Measurements from ENCODE around the gene HOXD11. TPM values are rescaled to one million over a fixed set of nuclear protein-coding genes. Genes with fewer than 3 reads are reported as not detected.

The HOXD11 gene
- total RNA-seq, 1 experiment from 2014 or later: not detected

GRCh38 chr2:176091329-176092258 lies 15.5 kb upstream of the HOXD11 start:
- DNase-seq (ENCODE audit: low spot score): no peak
- in situ Hi-C loops (cut with HindIII; ENCODE audit: low sequenced_read_pairs): no loop called here

- in situ Hi-C loops (cut with HindIII; ENCODE audit: low sequenced_read_pairs): no loop called here
- DNase-seq (ENCODE audit: low spot score): no peak
These were observed 14.6 kb upstream of the HOXD11 start, which contains the start of gene HOXD13 for GRCh38 chr2:176092270-176093144. Gene HOXD13, plus strand, starts transcription at chr2:176092721. Its CDS starts 170 bp downstream, at chr2:176092891.

DNA sequence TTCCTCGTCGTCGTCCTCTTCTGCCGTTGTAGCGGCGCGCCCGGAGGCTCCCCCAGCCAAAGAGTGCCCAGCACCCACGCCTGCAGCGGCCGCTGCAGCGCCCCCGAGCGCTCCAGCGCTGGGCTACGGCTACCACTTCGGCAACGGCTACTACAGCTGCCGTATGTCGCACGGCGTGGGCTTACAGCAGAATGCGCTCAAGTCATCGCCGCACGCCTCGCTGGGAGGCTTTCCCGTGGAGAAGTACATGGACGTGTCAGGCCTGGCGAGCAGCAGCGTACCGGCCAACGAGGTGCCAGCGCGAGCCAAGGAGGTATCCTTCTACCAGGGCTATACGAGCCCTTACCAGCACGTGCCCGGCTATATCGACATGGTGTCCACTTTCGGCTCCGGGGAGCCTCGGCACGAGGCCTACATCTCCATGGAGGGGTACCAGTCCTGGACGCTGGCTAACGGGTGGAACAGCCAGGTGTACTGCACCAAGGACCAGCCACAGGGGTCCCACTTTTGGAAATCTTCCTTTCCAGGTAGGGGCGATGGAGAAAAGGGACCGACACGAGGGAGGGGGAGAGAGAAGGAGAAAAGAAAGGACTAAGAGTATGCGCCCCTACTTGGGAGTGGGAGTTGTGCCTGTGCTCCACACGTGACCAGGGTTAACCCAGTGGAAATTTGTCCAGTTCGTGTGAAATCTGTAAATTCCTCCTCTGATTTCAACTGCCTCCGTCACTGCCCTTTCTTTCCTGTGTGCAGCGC lies 13.8 kb upstream of the HOXD11 start:
- in situ Hi-C loops (cut with HindIII; ENCODE audit: low sequenced_read_pairs): no loop called here
- DNase-seq (ENCODE audit: low spot score): no peak

GRCh38 chr2:176093898-176094249 lies 13.2 kb upstream of the HOXD11 start:
- in situ Hi-C loops (cut with HindIII; ENCODE audit: low sequenced_read_pairs): no loop called here
- DNase-seq (ENCODE audit: low spot score): no peak

DNA sequence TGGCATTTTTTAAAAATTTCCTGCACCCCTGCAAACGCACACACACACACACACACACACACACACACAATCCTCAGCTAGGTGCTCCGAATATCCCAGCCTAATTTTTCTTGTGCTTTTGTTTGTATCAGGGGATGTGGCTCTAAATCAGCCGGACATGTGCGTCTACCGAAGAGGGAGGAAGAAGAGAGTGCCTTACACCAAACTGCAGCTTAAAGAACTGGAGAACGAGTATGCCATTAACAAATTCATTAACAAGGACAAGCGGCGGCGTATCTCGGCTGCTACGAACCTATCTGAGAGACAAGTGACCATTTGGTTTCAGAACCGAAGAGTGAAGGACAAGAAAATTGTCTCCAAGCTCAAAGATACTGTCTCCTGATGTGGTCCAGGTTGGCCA lies 12.7 kb upstream of the HOXD11 start:
- no peak for DNase-seq (ENCODE audit: low spot score)
- in situ Hi-C loops (cut with HindIII; ENCODE audit: low sequenced_read_pairs): no loop called here

- in situ Hi-C loops (cut with HindIII; ENCODE audit: low sequenced_read_pairs): no loop called here
- DNase-seq (ENCODE audit: low spot score): no peak
These were observed 11.7 kb upstream of the HOXD11 start for GRCh38 chr2:176095421-176095820.

DNA sequence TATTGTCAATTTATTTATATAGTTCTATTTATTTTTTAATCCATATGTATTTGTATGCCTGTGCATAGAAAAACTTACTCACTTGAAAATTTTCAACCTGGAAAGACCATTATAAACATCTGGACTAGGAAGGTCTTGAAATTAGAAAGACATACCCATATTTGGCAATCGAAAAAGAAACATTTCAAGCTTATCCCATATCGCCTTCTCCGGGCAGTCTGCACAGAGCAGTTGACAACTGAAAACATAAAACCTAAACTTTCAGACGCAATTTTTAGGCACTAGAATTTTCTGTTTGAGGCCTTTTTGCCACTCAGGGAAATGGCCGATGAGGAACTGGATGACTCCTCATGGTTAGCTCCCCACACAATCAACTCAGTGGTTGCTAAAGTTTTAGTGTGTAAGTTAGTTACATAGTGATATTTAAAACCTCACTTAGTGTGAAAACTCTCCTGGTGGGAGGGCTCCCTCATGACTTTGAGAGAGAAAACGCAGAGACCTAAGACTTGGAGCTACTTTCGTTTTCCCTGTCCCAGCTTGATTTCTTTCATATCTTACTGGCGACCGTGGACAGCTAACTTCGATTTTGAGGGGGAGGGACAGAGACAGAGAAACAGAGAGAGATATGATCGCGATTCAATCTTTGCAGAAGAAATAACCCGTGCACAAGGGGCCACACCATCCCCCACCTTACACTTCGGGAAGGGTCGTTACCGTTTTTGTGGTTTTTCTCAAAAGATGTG lies 10.7 kb upstream of the HOXD11 start:
- in situ Hi-C loops (cut with HindIII; ENCODE audit: low sequenced_read_pairs): no loop called here

GRCh38 chr2:176096986-176097819 lies 9.9 kb upstream of the HOXD11 start:
- DNase-seq (ENCODE audit: low spot score): peak; percentile 49
- in situ Hi-C loops (cut with HindIII; ENCODE audit: low sequenced_read_pairs): no loop called here

More for the DNA sequence above, 10.7 kb upstream of the HOXD11 start:
- DNase-seq (ENCODE audit: low spot score): no peak

DNA sequence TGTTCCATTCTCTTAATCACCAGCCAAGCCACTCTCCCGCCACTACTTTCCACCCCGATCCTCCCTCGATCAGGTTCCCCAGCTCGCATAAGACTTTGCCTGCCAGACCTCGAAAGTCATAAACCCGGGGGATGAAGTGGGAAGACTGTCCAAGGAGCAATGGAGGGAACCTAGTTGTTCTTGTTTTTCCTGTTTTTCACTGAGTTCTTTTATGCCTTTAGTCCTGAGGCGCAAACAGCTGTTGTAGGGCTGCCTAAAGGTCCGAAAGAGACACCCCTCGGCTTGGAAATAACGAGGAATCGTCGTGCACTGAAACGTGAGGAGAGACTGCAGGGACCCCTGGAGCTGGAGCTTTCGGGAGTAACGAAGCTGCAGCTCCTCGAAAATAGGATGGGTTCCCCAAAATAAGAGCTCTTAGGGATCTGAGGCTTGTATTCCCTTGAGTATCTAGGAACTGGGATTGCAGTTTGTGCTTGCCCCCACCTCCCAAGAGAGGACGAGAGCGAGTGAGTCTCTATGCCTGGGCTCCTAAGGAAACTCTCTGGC lies 9.2 kb upstream of the HOXD11 start:
- no peak for DNase-seq (ENCODE audit: low spot score)
- in situ Hi-C loops (cut with HindIII; ENCODE audit: low sequenced_read_pairs): no loop called here

GRCh38 chr2:176098366-176099158 lies 8.5 kb upstream of the HOXD11 start:
- in situ Hi-C loops (cut with HindIII; ENCODE audit: low sequenced_read_pairs): no loop called here
- no peak for DNase-seq (ENCODE audit: low spot score)

DNA sequence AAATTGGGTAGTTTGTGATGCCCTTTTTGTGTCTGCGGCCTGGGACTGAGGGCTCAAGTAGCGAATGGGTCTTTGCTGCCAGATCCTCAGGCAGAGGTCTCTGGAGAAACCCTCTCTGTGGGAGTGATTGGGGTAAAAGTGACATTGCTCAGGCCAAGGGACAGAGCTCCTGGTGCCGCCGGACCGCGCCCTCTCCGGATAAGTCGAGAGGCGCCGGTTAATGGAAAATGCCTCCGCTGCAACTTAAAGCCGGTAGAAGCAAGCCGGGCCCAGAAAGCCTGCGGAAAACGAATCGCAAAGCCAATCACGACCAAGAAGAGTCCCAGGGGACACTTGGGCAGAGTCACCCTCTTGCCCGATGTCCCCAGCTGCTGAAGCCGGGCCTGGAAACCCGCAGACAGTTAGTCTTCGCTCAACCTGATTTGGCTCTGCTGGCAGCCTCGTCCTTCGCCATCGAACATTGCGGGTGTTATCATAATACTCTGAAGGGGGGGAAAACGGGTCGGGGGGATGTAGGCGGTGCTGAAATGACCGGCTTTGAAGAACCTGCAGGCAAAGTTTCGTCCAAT lies 7.8 kb upstream of the HOXD11 start:
- no peak for DNase-seq (ENCODE audit: low spot score)
- in situ Hi-C loops (cut with HindIII; ENCODE audit: low sequenced_read_pairs): no loop called here

DNA sequence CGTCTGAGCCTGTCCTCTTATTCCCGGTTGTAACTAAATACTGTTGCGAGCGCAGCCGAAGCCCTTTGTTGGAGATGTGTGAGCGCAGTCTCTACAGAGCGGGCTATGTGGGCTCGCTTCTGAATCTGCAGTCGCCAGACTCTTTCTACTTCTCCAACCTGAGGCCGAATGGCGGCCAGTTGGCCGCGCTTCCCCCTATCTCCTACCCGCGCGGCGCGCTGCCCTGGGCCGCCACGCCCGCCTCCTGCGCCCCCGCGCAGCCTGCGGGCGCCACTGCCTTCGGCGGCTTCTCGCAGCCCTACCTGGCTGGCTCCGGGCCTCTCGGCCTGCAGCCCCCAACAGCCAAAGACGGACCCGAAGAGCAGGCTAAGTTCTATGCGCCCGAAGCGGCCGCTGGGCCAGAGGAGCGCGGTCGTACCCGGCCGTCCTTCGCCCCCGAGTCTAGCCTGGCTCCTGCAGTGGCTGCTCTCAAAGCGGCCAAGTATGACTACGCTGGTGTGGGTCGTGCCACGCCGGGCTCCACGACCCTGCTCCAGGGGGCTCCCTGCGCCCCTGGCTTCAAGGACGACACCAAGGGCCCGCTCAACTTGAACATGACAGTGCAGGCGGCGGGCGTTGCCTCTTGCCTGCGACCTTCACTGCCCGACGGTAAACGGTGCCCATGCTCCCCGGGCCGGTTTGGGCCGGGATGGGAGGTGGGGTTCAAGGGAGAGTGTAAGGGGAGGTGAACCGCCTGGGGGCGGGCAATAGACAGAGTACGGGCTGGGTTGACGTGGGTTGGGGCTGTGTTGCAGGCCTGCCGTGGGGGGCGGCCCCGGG lies 7.1 kb upstream of the HOXD11 start, which contains the start of gene HOXD12:
Gene HOXD12 (plus strand): TSS at position 68 of the 819 bp plus-strand sequence. CDS start 7 bp downstream, at position 75.
- no peak for DNase-seq (ENCODE audit: low spot score)
- in situ Hi-C loops (cut with HindIII; ENCODE audit: low sequenced_read_pairs): no loop called here

- in situ Hi-C loops (cut with HindIII; ENCODE audit: low sequenced_read_pairs): no loop called here
- no peak for DNase-seq (ENCODE audit: low spot score)
These were observed 6.4 kb upstream of the HOXD11 start for GRCh38 chr2:176100547-176101140.

DNA sequence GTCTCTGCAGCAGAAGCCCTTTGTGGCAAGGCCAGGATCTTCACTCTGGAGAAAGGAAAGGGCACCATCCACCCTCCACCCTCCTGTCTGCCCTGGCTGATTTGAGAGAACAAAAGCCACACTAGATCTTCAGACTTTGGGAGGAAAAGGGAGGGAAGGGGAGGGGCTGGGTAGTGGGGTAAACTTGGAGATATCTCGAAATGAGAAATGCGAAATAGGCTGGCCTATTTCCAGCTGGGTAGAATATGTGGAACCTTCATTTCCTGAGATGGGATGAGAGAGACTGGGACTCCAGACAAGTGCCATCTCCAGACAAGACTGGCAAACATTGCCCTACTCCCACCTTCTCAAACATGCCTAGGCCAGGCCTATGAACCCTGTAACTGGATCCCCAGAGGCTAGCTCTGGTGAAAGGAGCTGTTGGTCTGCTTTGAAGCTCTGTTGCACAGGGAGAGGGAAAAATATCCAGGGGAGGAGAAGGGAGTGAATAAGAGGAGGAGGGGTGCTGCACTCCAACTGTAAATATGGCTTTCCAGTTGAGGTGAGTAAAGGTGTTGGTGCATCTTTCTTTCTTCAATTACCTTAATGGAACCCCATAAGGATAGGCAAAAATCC lies 5.8 kb upstream of the HOXD11 start:
- in situ Hi-C loops (cut with HindIII; ENCODE audit: low sequenced_read_pairs): no loop called here
- no peak for DNase-seq (ENCODE audit: low spot score)

- in situ Hi-C loops (cut with HindIII; ENCODE audit: low sequenced_read_pairs): no loop called here
- no peak for DNase-seq (ENCODE audit: low spot score)
These were observed 5.2 kb upstream of the HOXD11 start for GRCh38 chr2:176101842-176102241.

Measured in G401 (cell line).